Activated T-cell treated with anti-CD3 and anti-CD28 coated beads, Interleukin-2, amount 50 U/mL, for 24 hours (primary cell): ENCODE data around the gene PLOD3.

Source experiments
- DNase-seq: peaks from one replicate; pipeline ENCODE4 v3.0.0-alpha.2; 2020
- H3K27ac Mint-ChIP-seq: 2 replicates; pipeline ENCODE4 v1.8.0; 2020; ENCODE audit warnings: mild to moderate bottlenecking, mixed read lengths
- H3K27me3 Mint-ChIP-seq: 2 replicates; pipeline ENCODE4 v1.8.0; 2020; ENCODE audit warnings: mixed read lengths
- H3K36me3 Mint-ChIP-seq: 2 replicates; pipeline ENCODE4 v1.8.0; 2020; ENCODE audit warnings: low read depth, mixed read lengths
- H3K4me1 Mint-ChIP-seq: 2 replicates; pipeline ENCODE4 v1.8.0; 2020; ENCODE audit warnings: low read depth, mixed read lengths
- H3K4me3 Mint-ChIP-seq: 2 replicates; pipeline ENCODE4 v1.8.0; 2020; ENCODE audit warnings: mild to moderate bottlenecking, moderate library complexity, mixed read lengths
- H3K9me3 Mint-ChIP-seq: 2 replicates; pipeline ENCODE4 v1.8.0; 2020; ENCODE audit warnings: mixed read lengths

Gene PLOD3

GRCh38 chr7:101162551-101163278, 54.7 kb downstream of the PLOD3 start:
- H3K27me3 Mint-ChIP-seq: peaks cover 47% of the 10 kb centered on the region
- DNase-seq: peak; percentile 52
- peaks cover 32% of the 10 kb centered on the region for H3K36me3 Mint-ChIP-seq
- no peaks in the 10 kb centered on the region for H3K9me3 Mint-ChIP-seq
- H3K27ac Mint-ChIP-seq: no peak overlapping the region
- H3K4me1 Mint-ChIP-seq: peaks cover 34% of the 10 kb centered on the region
- H3K4me3 Mint-ChIP-seq: peak overlapping the region; percentile 57

GRCh38 chr7:101161692-101162471, 55.5 kb downstream of the PLOD3 start:
- Mint-ChIP-seq H3K27ac (no peak overlapping the region), H3K36me3 (peaks cover 40% of the 10 kb centered on the region), H3K4me3 (peak overlapping the region; percentile 57), H3K4me1 (peaks cover 27% of the 10 kb centered on the region), H3K27me3 (peaks cover 38% of the 10 kb centered on the region), H3K9me3 (no peaks in the 10 kb centered on the region)
- no peak for DNase-seq

- Mint-ChIP-seq H3K9me3 (no peaks in the 10 kb centered on the region), H3K36me3 (peaks cover 46% of the 10 kb centered on the region), H3K4me3 (no peak overlapping the region), H3K27ac (no peak overlapping the region), H3K27me3 (peaks cover 30% of the 10 kb centered on the region), H3K4me1 (peaks cover 21% of the 10 kb centered on the region)
- DNase-seq: no peak
These were observed 56.5 kb downstream of the PLOD3 start for GRCh38 chr7:101160910-101161309.

- peaks cover 20% of the 10 kb centered on the region for H3K4me1 Mint-ChIP-seq
- peaks cover 20% of the 10 kb centered on the region for H3K27me3 Mint-ChIP-seq
- H3K27ac Mint-ChIP-seq: no peak overlapping the region
- DNase-seq: no peak
- no peak overlapping the region for H3K4me3 Mint-ChIP-seq
- H3K9me3 Mint-ChIP-seq: no peaks in the 10 kb centered on the region
- H3K36me3 Mint-ChIP-seq: peaks cover 46% of the 10 kb centered on the region
These were observed 57.4 kb downstream of the PLOD3 start for GRCh38 chr7:101159696-101160674.

GRCh38 chr7:101156866-101157589, 60.4 kb downstream of the PLOD3 start:
- Mint-ChIP-seq H3K27ac (no peak overlapping the region), H3K36me3 (peaks cover 46% of the 10 kb centered on the region), H3K9me3 (peaks cover 3% of the 10 kb centered on the region), H3K27me3 (peaks cover 6% of the 10 kb centered on the region), H3K4me3 (no peak overlapping the region), H3K4me1 (peaks cover 11% of the 10 kb centered on the region)
- DNase-seq: no peak

GRCh38 chr7:101156277-101156676, 61.1 kb downstream of the PLOD3 start:
- H3K27me3 Mint-ChIP-seq: peaks cover 3% of the 10 kb centered on the region
- H3K36me3 Mint-ChIP-seq: peaks cover 43% of the 10 kb centered on the region
- H3K27ac Mint-ChIP-seq: no peak overlapping the region
- H3K9me3 Mint-ChIP-seq: peaks cover 3% of the 10 kb centered on the region
- H3K4me3 Mint-ChIP-seq: no peak overlapping the region
- DNase-seq: no peak
- H3K4me1 Mint-ChIP-seq: peaks cover 11% of the 10 kb centered on the region
